ENCODE results near the gene TCIRG1.

- TF ChIP-seq CTCF (IDR thresholded peaks at IDR 0.05) (no peak), POLR2A (IDR thresholded peaks at IDR 0.05) (no peak)
These were observed 36.3 kb upstream of the TCIRG1 start for GRCh38 chr11:68002575-68002937.

Data from adrenal gland (tissue), 5 donors.